GM19239 (cell line): ENCODE data around the gene HSF4.

ENCODE experiments used
- DNase-seq: peaks from one replicate; pipeline ENCODE4 v3.0.0; 2011; ENCODE audit warnings: low spot score; ENCODE audit not compliant: insufficient read length
- FAIRE-seq: peaks from 2 replicates; lab custom pipeline; 2011; peaks lifted over from hg19 to GRCh38; lab: Jason Lieb, UNC

HSF4 gene

GRCh38 chr16:67213197-67214019 is 48.9 kb downstream of the HSF4 start:
- DNase-seq (no peak), FAIRE-seq (no peak)

- DNase-seq, result no peak
- FAIRE-seq, result no peak
Observed at GRCh38 chr16:67215706-67216105, 51.2 kb downstream of the HSF4 start.

- FAIRE-seq (no peak), DNase-seq (no peak)
Observed at GRCh38 chr16:67216612-67217490, 52.3 kb downstream of the HSF4 start.
